Right lobe of liver (tissue), 6 donors: Measurements from ENCODE around the gene MACC1. TPM values are rescaled to one million over a fixed set of nuclear protein-coding genes. Genes with fewer than 3 reads are reported as not detected.

ENCODE experiments used
- ATAC-seq, 4 donors: fragments of 200-7000 bp; cut with Tn5 transposase; one replicate each; pipeline ENCODE4 v1.9.1; 2020; ENCODE audit warnings: mild to moderate bottlenecking in 4 of 4, moderate library complexity in 4 of 4
- DNase-seq, 3 donors: peaks; one replicate each; pipeline ENCODE4 v3.0.0-alpha.2; 2020
- H3K27ac ChIP-seq, 3 donors: fragments of 200-600 bp; one replicate each; pipeline ENCODE4 v1.8.0; 2022
- H3K27me3 ChIP-seq, 2 donors: fragments of 200-600 bp; one replicate each; pipeline ENCODE4 v1.8.0; 2022
- H3K36me3 ChIP-seq, 4 donors: fragments of 200-600 bp; sonication (generic) in 1 of 4; one replicate each; pipeline versions ENCODE4 v1.5.1 to v1.8.0; 2017 to 2022; ENCODE audit warnings: control low read depth in 1 of 4
- H3K4me1 ChIP-seq, 4 donors: fragments of 200-600 bp; sonication (generic) in 1 of 4; one replicate each; pipeline versions ENCODE4 v1.5.1 to v1.8.0; 2017 to 2022; ENCODE audit warnings: control low read depth in 1 of 4
- H3K4me3 ChIP-seq, 3 donors: fragments of 200-600 bp; one replicate each; pipeline ENCODE4 v1.8.0; 2022
- H3K9me3 ChIP-seq, 4 donors: fragments of 200-600 bp; sonication (generic) in 1 of 4; one replicate each; pipeline versions ENCODE4 v1.5.1 to v1.8.0; 2017 to 2022; ENCODE audit warnings: control low read depth in 1 of 4
- CTCF ChIP-seq, 4 donors: fragments of 200-600 bp in 3 of 4; fragments of 450-650 bp in 1 of 4; IDR thresholded peaks; one replicate each; pipeline versions ENCODE4 v1.5.1 to v1.8.0; 2016 to 2022; ENCODE audit warnings: antibody characterized with exemption in 4 of 4, mild to moderate bottlenecking in 2 of 4
- POLR2A ChIP-seq: fragments of 450-650 bp; IDR thresholded peaks from one replicate; pipeline ENCODE4 v1.6.1; 2017; ENCODE audit warnings: antibody characterized with exemption, mild to moderate bottlenecking
- WGBS: methylation state at CpG from one replicate; pipeline ENCODE4 v1.1.6; 2018; ENCODE audit warnings: low coverage, low lambda C conversion rate; ENCODE audit not compliant: insufficient coverage; ENCODE audit errors: missing lambda C conversion rate; 5-methylcytosine and 5-hydroxymethylcytosine counted together
- intact Hi-C, 2 donors: fragments of 100-400 bp; cut with DNase I; formaldehyde crosslinking; loops; one replicate each; pipeline versions ENCODE4 v1.11.2 to v1.14.1; 2022
- total RNA-seq, 6 experiments: library from RNA; depleted of rRNA in 2 of 6; stranded (reverse); fragments of >200 nt in 2 of 6; fragmentation: NEBNext Ultra II Directional in 3 of 6; extraction: Animal tissue kit (Norgen Biotek cat#: 25700) in 3 of 6; gene quantifications; one replicate each; pipeline versions ENCODE4 v1.1.0 to v1.2.4, GENCODE V29; 2016 to 2023
- donor health status: DM: no; HTN: yes; CAD: no.
- donor health status: DM: no; HTN: no; CAD: no.
- donor health status: DM: no; HTN: no; CAD: no.
- donor health status: DM: no; HTN: yes; CAD: no.
- donor health status: DM: no; HTN: yes; CAD: no.

The MACC1 gene
- total RNA-seq, 6 experiments from 2014 or later: 0.13 to 0.93 (median 0.32) TPM

- Histone ChIP-seq H3K27ac (no peak overlapping the region), H3K4me1 (no peaks in the 10 kb centered on the region), H3K4me3 (no peak overlapping the region), H3K9me3 (no peaks in the 10 kb centered on the region), H3K36me3 (no peaks in the 10 kb centered on the region), H3K27me3 (peaks cover 0 to 5% of the 10 kb centered on the region in 2 donors)
- no peak for ATAC-seq
- intact Hi-C loops: no loop called here
- TF ChIP-seq CTCF (IDR thresholded peaks at IDR 0.05) (no peak), POLR2A (no peak)
- WGBS: 46% methylated on average over 6 of the region's 6 CpGs
- DNase-seq: no peak
These were observed 40.5 kb downstream of the MACC1 start for GRCh38 chr7:20176578-20177242.

- TF ChIP-seq CTCF (IDR thresholded peaks at IDR 0.05): no peak
- no peak for TF ChIP-seq POLR2A
- DNase-seq: no peak
- intact Hi-C loops: no loop called here
- no peak for ATAC-seq
- Histone ChIP-seq H3K9me3 (no peaks in the 10 kb centered on the region), H3K4me1 (no peaks in the 10 kb centered on the region), H3K27ac (no peak overlapping the region), H3K36me3 (no peaks in the 10 kb centered on the region), H3K4me3 (no peak overlapping the region), H3K27me3 (peaks cover 0 to 5% of the 10 kb centered on the region in 2 donors)
- 47% methylated on average over 2 of the region's 2 CpGs for WGBS
These were observed 43.4 kb downstream of the MACC1 start for GRCh38 chr7:20173828-20174227.

GRCh38 chr7:20172736-20173334, 44.3 kb downstream of the MACC1 start:
- no peak overlapping the region for H3K4me3 ChIP-seq
- TF ChIP-seq POLR2A (no peak), CTCF (IDR thresholded peaks at IDR 0.05) (peak; percentile 32 to 47 (median 34))
- ATAC-seq: peak; percentile 54 to 77 (median 71)

DNA sequence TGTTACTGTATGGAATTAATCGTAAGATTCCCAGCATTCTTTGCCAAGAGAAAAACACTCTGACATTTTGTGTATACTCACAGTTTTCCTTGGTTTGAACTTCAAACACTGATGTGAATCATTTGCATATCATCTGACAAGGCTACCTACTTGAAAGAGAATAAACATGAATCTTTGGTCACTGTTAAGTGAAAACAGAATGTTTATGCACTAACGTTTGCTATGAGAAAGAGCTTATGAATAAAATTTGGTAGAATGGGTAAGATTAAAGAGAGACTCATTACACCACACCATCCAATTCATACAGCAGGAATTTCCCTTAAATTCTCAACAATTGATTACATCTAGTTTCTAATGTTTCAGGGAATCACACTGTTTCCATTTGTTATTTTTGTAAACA, 46.6 kb downstream of the MACC1 start:
- no peak for TF ChIP-seq POLR2A
- TF ChIP-seq CTCF (IDR thresholded peaks at IDR 0.05): no peak
- H3K4me3 ChIP-seq: no peak overlapping the region
- H3K9me3 ChIP-seq: no peaks in the 10 kb centered on the region
- DNase-seq (no peak), ATAC-seq (no peak)
- no peaks in the 10 kb centered on the region for H3K4me1 ChIP-seq
- H3K36me3 ChIP-seq: no peaks in the 10 kb centered on the region
- no peak overlapping the region for H3K27ac ChIP-seq
- WGBS: 48% methylated on average over 2 of the region's 2 CpGs
- intact Hi-C loops: no loop called here
- no peaks in the 10 kb centered on the region for H3K27me3 ChIP-seq

More at GRCh38 chr7:20172736-20173334, 44.3 kb downstream of the MACC1 start:
- H3K36me3 ChIP-seq: no peaks in the 10 kb centered on the region
- WGBS: 15% methylated on average over 3 of the region's 3 CpGs
- DNase-seq: peak in 2 of 3 donors; percentile 45 to 49
- no peaks in the 10 kb centered on the region for H3K9me3 ChIP-seq
- no peaks in the 10 kb centered on the region for H3K4me1 ChIP-seq
- H3K27ac ChIP-seq: no peak overlapping the region
- peaks cover 0 to 4% of the 10 kb centered on the region in 2 donors for H3K27me3 ChIP-seq
- intact Hi-C loops: no loop called here
